Transverse colon (tissue), 4 donors: ENCODE data around the gene PAQR7. TPM values are rescaled to one million over a fixed set of nuclear protein-coding genes. Genes with fewer than 3 reads are reported as not detected.
A peak's percentile ranks its signal among the peaks of the same experiment; 100 is the strongest.

Experiments used
- DNase-seq: peaks from one replicate; pipeline ENCODE4 v3.0.0-alpha.2; 2019
- H3K27ac ChIP-seq, 4 donors: fragments of 200-600 bp; sonication (generic); 2 replicates each; pipeline ENCODE4 v1.5.1; 2016 to 2018; ENCODE audit warnings: inconsistent platforms in 4 of 4
- H3K27me3 ChIP-seq: fragments of 200-600 bp; sonication (generic); 2 replicates; pipeline ENCODE4 v1.5.1; 2017; ENCODE audit warnings: inconsistent platforms
- H3K36me3 ChIP-seq, 4 donors: fragments of 200-600 bp; sonication (generic); 2 replicates each; pipeline ENCODE4 v1.5.1; 2017 to 2019; ENCODE audit warnings: inconsistent platforms in 4 of 4
- H3K4me1 ChIP-seq, 4 donors: fragments of 200-600 bp; sonication (generic); 2 replicates each; pipeline ENCODE4 v1.5.1; 2017 to 2020; ENCODE audit warnings: inconsistent platforms in 4 of 4
- H3K4me3 ChIP-seq, 4 donors: fragments of 200-600 bp; sonication (generic); 1 replicate in 1 of 4; 2 replicates in 3 of 4; pipeline versions ENCODE4 v1.5.1 to v1.6.1; 2017 to 2019; ENCODE audit warnings: inconsistent platforms in 4 of 4
- H3K9me3 ChIP-seq, 2 donors: fragments of 200-600 bp; sonication (generic); 2 replicates each; pipeline ENCODE4 v1.5.1; 2017 to 2019; ENCODE audit warnings: inconsistent platforms in 2 of 2
- EP300 ChIP-seq: sonication (generic); formaldehyde crosslinking; IDR thresholded peaks from one replicate; pipeline ENCODE4 v1.6.1; 2017; ENCODE audit warnings: antibody characterized with exemption, low read depth
- POLR2A ChIP-seq: fragments of 450-650 bp; IDR thresholded peaks from one replicate; pipeline ENCODE4 v1.6.1; 2016; ENCODE audit warnings: antibody characterized with exemption, mild to moderate bottlenecking, moderate library complexity
- POLR2AphosphoS5 ChIP-seq, 3 donors: sonication (generic); formaldehyde crosslinking; IDR thresholded peaks; one replicate each; pipeline ENCODE4 v1.6.1; 2016; ENCODE audit warnings: antibody characterized with exemption in 3 of 3
- WGBS, 2 donors: methylation state at CpG; one replicate each; pipeline ENCODE4 v1.1.5; 2018; ENCODE audit warnings: low coverage in 1 of 2; 5-methylcytosine and 5-hydroxymethylcytosine counted together
- in situ Hi-C, 4 donors: fragments of 200-750 bp; cut with MboI; loops; one replicate each; pipeline versions ENCODE4 v1.15.0 to v1.15.1; 2017; ENCODE audit warnings: low sequenced_read_pairs in 3 of 4, low pct_ligation_motif_present in 1 of 4, low pct_unique_long_range_greater_than_20kb in 1 of 4
- intact Hi-C: fragments of 100-400 bp; cut with DNase I; formaldehyde crosslinking; loops from one replicate; pipeline ENCODE4 v1.15.1; 2023; ENCODE audit warnings: low total_unique reads
- total RNA-seq, 4 donors: library from RNA; depleted of rRNA; stranded (reverse); fragments of >200 nt; gene quantifications; one replicate each; pipeline ENCODE4 v1.1.0, GENCODE V29; 2016
- TF ChIP-seq, protein P1 (sequence below), 5 experiments: fragments of 200-600 bp in 3 of 5; fragments of 450-650 bp in 2 of 5; sonication (generic) in 3 of 5; IDR thresholded peaks; 1 replicate in 2 of 5; 2 replicates in 3 of 5; pipeline ENCODE4 v1.5.1; 2016 to 2017; ENCODE audit warnings: antibody characterized with exemption in 5 of 5, inconsistent platforms in 3 of 5, mild to moderate bottlenecking in 2 of 5, moderate library complexity in 1 of 5

Gene PAQR7
- total RNA-seq, 4 donors from 2014 or later: 2.0 to 2.4 (median 2.4) TPM; not detected in 1

DNA sequence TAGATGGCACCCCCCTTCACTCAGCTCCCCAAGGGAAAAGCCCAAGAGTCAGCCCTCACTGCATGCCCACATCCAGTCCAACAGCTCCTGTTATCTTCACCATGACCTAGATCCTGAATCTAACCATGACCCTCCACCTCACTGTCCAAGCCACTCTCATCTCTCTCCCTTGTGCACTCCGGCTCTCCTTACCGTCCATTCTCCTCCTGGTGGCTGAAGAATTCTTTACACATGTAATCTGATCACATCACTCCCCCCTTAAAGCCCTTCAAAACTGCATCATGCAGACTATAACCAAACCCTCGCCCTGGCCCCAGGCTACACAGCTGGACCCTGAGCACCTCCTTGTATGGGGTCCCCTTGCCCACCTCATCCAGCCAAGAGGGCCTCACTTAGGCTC is 14.0 kb upstream of the PAQR7 start:
- no peak overlapping the region for H3K4me3 ChIP-seq
- no peak for DNase-seq
- H3K36me3 ChIP-seq: no peaks in the 10 kb centered on the region
- peaks cover 5 to 31% (median 14%) of the 10 kb centered on the region in 4 donors for H3K4me1 ChIP-seq
- TF ChIP-seq EP300 (no peak), POLR2AphosphoS5 (IDR thresholded peaks at IDR 0.05) (no peak), POLR2A (no peak)
- TF ChIP-seq, protein P1, sequence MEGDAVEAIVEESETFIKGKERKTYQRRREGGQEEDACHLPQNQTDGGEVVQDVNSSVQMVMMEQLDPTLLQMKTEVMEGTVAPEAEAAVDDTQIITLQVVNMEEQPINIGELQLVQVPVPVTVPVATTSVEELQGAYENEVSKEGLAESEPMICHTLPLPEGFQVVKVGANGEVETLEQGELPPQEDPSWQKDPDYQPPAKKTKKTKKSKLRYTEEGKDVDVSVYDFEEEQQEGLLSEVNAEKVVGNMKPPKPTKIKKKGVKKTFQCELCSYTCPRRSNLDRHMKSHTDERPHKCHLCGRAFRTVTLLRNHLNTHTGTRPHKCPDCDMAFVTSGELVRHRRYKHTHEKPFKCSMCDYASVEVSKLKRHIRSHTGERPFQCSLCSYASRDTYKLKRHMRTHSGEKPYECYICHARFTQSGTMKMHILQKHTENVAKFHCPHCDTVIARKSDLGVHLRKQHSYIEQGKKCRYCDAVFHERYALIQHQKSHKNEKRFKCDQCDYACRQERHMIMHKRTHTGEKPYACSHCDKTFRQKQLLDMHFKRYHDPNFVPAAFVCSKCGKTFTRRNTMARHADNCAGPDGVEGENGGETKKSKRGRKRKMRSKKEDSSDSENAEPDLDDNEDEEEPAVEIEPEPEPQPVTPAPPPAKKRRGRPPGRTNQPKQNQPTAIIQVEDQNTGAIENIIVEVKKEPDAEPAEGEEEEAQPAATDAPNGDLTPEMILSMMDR (IDR thresholded peaks at IDR 0.05): no peak
- intact Hi-C loops: no loop called here
- no peaks in the 10 kb centered on the region for H3K9me3 ChIP-seq
- in situ Hi-C loops: no loop called here
- peak overlapping the region; percentile 60 to 74 (median 69) for H3K27ac ChIP-seq
- no peaks in the 10 kb centered on the region for H3K27me3 ChIP-seq
- 83 to 85% methylated on average over 3 of the region's 3 CpGs for WGBS, 2 donors

DNA sequence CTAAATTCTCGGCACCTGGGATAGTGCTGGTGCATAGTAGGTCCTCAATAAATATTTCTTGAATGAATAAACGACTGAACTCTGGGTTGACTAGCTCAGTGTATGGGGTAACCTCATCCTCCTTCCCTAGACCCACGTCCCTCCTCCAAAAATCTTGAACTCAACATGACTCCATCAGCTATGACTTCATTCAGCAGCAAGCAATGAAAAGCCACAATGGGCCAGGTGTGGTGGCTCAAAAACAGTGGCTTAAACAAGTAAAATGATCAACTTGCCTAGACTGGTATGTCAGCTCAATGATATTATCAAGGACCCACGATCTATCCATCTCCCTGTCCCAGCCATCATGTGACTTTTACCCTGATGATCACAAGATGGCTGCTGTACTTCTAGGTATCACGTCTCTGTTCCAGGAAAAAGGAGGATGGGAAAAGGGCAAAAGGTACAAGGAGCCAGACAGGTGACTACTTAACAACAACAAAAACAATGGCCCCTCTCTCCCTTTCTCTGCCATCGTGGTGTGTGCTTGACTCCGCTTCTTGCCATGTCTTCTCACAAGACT is 13.0 kb upstream of the PAQR7 start:
- 63 to 82% methylated on average over 3 to 7 of the region's 7 CpGs for WGBS, 2 donors
- Histone ChIP-seq H3K9me3 (no peaks in the 10 kb centered on the region), H3K27me3 (no peaks in the 10 kb centered on the region), H3K4me3 (no peak overlapping the region), H3K4me1 (peaks cover 5 to 30% (median 14%) of the 10 kb centered on the region in 4 donors), H3K27ac (no peak overlapping the region), H3K36me3 (no peaks in the 10 kb centered on the region)
- TF ChIP-seq EP300 (no peak), POLR2A (no peak), POLR2AphosphoS5 (IDR thresholded peaks at IDR 0.05) (no peak)
- TF ChIP-seq, protein P1 (IDR thresholded peaks at IDR 0.05): no peak
- no peak for DNase-seq
- in situ Hi-C loops: no loop called here
- intact Hi-C loops: no loop called here

DNA sequence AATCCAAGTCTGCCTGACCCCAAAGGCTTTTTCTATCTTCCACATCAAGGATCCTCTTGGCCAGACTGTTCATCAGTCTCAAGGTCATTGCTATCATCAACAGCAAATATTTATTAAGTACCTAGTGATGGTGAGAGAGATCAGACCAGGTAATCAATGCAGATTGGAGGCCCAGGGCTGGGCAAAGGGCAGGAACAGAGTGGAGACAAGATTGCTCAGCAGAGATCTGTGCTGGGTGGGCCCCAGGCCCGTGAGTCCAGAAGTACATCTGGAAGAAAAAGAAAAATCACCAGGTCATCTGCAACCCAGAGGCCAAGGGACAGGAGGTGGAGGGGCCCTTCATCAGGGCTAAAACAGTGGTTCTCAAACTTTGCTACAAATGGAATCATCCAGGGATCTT is 10.1 kb upstream of the PAQR7 start:
- Histone ChIP-seq H3K4me3 (no peak overlapping the region), H3K9me3 (no peaks in the 10 kb centered on the region), H3K27ac (no peak overlapping the region), H3K27me3 (no peaks in the 10 kb centered on the region), H3K4me1 (peaks cover 5 to 11% (median 8%) of the 10 kb centered on the region in 4 donors), H3K36me3 (no peaks in the 10 kb centered on the region)
- no peak for TF ChIP-seq POLR2AphosphoS5 (IDR thresholded peaks at IDR 0.05)
- no peak for TF ChIP-seq POLR2A
- TF ChIP-seq EP300: no peak
- TF ChIP-seq, protein P1 (IDR thresholded peaks at IDR 0.05): no peak
- intact Hi-C loops (no loop called here), in situ Hi-C loops (no loop called here)
- no peak for DNase-seq
- 86% methylated on average over 1 of the region's 1 CpG; no CpG with 5 or more reads in 1 of the 2 donors for WGBS, 2 donors

DNA sequence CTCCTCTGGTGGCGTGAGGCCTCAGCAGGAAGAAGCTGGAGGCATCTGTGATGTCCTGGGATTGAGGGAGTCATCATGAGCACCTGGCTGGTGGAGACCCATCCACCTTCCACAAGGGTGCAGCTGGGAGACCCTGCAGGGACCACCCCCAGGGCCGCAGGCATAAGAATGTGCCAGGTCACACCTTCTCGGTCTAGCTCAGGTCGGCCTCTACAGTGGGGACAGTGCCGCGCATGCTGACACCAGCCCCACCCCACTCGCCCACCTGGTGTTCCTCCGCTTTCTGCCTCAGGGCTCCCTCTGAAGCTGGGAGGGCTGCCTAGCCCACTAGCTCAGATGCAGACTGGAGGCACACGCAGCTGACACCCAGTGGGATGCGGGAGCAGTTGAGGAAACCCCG is 5.8 kb upstream of the PAQR7 start:
- TF ChIP-seq POLR2AphosphoS5 (IDR thresholded peaks at IDR 0.05) (no peak), EP300 (no peak), POLR2A (no peak)
- TF ChIP-seq, protein P1 (IDR thresholded peaks at IDR 0.05): no peak
- no peaks in the 10 kb centered on the region for H3K27me3 ChIP-seq
- H3K36me3 ChIP-seq: no peaks in the 10 kb centered on the region
- intact Hi-C loops (no loop called here), in situ Hi-C loops (no loop called here)
- H3K4me3 ChIP-seq: no peak overlapping the region
- H3K27ac ChIP-seq: no peak overlapping the region
- 92% methylated on average over 11 of the region's 11 CpGs; no CpG with 5 or more reads in 1 of the 2 donors for WGBS, 2 donors
- H3K4me1 ChIP-seq: peaks cover 0 to 1% (median under 1%) of the 10 kb centered on the region in 4 donors
- DNase-seq: no peak
- H3K9me3 ChIP-seq: no peaks in the 10 kb centered on the region
